GF-D8 (cell line): ENCODE measurements around the gene CALN1.
"Not testable (repeated sequence)": the region's sequence is repeated elsewhere in the genome, so short reads cannot be mapped to it uniquely, and the experiment has no call there.

Experiments
- DNase-seq: peaks from one replicate; lab custom pipeline; 2025; lab: John Stamatoyannopoulos, UW

The CALN1 gene

DNA sequence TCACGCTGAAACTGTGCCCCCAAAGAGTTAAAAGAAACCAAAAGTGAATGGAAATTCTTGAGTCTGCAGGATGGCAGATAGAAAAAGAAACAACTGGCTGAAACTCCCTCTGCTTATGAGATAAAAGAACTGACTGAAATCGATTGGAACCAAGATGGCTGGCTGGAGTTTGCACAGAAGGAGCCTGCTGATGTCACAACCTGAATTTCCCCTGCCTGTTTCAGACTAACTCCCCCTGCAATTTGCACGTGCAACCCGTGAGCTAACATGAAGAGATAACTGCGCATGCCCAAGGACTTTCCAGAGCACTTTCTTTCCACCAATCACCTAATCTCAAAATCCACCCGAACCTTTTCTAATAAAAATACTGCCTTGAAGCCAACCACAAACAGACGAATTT lies 435.5 kb downstream of the CALN1 start:
- DNase-seq, result no peak

DNA sequence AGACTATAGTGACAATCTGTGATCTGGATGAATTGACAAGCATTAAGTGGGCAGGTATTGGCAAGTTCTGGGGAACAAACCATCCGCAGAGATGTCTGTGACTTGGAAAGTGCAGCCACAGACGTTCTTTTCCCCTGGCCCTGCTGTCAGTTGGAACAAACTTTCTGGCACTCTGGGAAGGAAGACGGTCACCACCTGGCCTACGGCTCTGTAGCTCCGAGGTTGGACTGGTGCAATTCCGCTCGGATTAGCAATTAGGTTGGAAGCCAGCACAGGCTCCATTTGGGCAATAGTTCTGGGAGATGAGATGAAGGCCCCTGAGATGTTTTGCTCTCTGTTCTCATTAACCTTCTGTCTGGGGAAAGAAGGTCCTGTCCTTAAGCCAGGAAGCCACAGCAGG lies 437.5 kb downstream of the CALN1 start:
- DNase-seq, result no peak

DNA sequence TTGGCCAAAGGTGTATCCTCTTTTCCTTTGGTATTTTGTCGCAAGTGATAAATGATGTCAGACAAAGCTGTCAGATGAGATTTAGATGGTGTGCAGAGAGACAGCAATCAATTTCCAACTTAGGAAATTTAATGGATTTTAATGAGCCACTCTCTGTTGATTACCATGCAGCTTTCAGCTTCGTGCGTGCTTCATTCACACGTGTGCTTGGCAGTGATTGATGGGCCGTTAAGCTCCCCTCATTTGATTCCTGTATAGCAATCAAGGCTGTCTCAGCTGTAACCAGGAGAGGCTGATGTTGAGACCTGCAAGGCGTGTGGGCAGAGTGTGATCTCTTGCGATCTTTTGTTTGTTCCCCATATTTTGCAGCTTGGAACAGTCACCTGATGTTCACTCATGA lies 439.6 kb downstream of the CALN1 start:
- no peak for DNase-seq

DNA sequence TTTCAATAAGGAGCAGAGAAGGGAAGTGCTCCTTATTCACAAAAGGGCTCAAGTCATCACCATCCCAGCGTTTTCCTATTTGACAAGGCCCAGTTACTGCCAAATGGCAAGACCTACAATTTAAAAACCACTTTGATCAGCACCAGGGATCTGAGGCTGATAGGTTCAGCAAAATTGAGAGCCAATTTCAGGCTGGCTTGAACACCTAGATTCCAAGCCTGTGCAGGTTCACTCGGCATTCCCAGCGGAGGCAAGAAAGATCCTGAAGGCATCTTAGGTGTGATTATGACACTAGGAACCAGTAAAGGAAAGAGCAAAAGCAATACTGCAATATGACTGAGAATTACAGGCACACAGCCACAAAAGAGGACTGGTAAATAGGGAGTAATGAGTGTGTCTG lies 441.4 kb downstream of the CALN1 start:
- no peak for DNase-seq

- no peak for DNase-seq
Observed at GRCh38 chr7:71962636-71963035, 449.5 kb downstream of the CALN1 start.

DNA sequence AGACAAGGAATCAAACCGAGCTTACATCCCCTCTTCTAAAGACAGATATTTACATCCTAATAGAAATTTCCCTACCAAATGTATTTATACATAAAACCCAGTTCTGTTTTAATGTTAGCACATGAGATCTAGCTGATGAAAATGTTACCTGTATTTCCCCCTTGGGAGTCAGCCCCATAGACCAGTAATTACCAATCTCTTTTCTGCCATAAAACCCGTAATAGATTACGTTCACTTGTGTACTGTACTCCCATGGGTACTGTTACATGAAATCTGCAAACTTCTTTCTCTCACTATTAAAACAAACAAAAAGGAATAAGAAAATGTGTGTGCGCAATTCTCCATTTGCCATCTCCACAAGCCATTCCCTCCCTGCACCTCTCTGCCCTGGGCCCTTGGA lies 450.9 kb downstream of the CALN1 start:
- DNase-seq, result no peak

DNA sequence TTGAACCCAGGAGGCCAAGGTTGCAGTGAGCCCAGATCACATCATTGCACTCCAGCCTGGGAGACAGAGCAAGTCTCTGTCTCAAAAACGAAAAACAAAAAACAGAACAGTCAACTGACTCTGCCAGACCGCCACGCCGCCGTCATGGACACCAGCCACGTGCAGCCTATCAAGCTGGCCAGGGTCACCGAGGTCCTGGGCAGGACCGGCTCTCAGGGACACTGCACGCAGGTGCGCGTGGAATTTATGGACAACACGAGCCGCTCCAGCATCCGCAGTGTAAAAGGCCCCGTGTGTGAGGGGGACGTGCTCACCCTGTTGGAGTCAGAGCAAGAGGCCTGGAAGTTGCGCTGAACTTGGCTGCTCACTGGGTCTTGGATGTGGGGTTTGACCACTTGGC lies 470.0 kb downstream of the CALN1 start:
- no peak for DNase-seq

DNA sequence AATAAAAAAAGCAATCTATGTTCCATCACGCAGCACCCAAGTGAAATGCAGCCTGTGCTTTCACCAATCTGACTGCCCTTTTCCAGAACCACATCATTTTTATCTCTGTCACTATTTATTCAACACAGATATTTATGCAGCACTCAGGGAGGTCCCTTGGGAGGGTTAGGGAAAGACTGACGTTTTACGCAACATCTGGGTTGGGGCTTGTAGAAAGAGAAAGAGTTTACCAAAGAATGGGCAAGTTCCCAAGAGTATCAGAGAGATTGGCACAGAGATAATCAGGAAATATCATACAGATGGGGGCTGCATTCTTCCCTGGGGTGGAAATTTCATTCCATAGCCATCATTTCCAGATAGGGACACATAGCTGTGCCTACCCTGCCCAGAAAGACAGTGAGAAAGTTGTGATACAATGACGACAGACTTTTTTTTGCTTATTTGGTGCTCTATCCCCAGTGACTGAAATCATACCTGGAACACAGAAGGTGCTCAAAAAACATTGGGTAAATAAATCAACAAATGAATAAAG lies 474.2 kb downstream of the CALN1 start:
- no peak for DNase-seq

DNA sequence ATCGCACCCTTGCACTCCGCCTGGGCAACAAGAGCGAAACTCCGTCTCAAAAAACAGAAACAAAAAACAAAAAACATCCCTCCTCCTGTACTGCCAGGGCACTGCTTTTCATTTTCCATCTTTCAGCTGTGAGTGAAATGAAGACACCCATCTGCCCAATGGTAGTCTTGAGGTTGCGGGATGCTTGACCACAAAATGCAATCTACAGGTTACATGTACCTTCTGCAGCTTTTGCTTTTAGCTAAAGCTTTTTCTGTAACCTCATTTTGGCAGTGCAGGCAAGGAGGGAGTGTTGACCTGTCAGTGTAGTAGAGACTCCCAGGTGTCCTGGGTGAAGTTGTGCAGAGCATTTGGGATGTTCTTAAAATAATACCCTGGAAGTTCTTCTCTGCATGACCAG lies 476.5 kb downstream of the CALN1 start:
- no peak for DNase-seq

GRCh38 chr7:71933426-71933825 lies 478.7 kb downstream of the CALN1 start:
- DNase-seq, result no peak

- no peak for DNase-seq
Observed at GRCh38 chr7:71925663-71926062, 486.5 kb downstream of the CALN1 start.

DNA sequence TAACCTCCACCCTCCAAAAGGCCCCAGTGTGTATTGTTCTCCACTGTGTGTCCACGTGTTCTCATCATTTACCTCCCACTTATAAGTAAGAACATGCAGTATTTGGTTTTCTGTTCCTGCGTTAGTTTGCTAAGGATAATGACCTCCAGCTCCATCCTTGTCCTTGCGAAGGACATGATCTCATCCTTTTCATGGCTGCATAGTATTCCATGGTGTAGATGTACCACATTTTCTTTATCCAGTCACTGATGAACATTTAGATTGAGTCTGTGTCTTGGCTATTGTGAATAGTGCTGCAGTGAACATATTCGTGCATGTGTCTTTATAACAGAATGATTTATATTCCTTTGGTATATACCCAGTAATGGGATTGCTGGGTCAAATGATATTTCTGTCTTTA lies 497.9 kb downstream of the CALN1 start:
- not testable (repeated sequence) for DNase-seq

GRCh38 chr7:71912476-71912875 lies 499.7 kb downstream of the CALN1 start:
- DNase-seq, result no peak

DNA sequence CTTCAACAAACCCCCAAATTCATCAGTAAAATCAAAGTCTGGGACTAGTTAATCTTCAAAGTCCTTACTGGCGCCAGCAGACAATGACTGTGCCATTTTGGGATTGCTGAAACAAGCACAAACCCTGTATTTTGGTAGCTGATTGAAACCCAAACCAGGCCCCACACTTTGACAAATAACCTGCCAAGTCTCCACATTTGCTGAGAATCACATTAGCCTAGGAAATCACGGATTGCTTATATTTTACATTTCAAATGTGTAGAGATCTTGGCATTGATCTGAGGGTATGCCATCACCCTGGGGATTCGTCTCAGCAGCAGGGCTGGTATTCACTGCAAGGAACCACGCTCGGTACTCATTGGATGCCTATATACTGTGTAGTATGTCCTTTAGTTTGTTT lies 501.1 kb downstream of the CALN1 start:
- no peak for DNase-seq

- DNase-seq, result peak; percentile 35
Observed at GRCh38 chr7:71905821-71906220, 506.3 kb downstream of the CALN1 start.

- no peak for DNase-seq
Observed at GRCh38 chr7:71904484-71904883, 507.7 kb downstream of the CALN1 start.

DNA sequence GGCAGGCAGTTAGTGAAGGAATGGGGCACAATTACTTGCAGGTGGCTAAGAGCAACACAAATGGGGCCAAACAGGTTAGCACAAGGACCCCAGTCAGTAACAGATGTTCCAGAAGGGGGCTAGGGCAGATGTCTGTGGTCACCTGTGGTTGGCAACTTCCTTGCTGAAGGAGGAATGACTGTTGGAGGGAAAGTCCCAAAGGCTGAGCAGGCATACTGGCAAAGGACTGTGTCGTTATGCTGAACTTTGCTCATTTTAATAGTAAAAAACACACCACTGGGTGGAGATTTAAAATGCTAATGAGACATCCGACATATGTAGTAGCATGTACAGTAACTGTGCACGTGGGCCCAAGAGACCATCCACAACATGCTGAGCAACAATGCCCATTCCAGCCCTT lies 511.6 kb downstream of the CALN1 start:
- DNase-seq, result peak; percentile 10

- DNase-seq, result no peak
Observed at GRCh38 chr7:71896535-71896934, 515.6 kb downstream of the CALN1 start.

DNA sequence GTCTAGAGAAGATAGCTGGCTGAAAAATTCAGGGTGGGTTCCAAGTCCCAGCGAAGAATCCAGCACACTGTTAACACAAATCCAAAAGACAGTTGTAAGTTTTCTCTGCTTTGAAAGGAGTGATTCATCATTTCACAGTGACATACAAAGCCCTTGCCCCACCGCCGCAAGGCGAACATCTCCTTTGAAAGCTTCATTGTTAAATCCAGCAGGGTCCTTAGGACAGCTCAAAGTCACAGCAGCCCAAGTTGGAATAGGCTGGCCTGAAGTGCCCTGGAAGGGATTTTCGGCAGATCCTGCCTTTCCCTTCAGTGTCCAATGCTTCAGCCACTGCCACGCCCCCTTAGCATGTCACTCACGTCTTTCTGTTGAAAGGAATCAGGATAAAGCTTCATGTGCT lies 526.1 kb downstream of the CALN1 start:
- DNase-seq, result no peak

- DNase-seq, result no peak
Observed at GRCh38 chr7:71885487-71885886, 526.7 kb downstream of the CALN1 start.

DNA sequence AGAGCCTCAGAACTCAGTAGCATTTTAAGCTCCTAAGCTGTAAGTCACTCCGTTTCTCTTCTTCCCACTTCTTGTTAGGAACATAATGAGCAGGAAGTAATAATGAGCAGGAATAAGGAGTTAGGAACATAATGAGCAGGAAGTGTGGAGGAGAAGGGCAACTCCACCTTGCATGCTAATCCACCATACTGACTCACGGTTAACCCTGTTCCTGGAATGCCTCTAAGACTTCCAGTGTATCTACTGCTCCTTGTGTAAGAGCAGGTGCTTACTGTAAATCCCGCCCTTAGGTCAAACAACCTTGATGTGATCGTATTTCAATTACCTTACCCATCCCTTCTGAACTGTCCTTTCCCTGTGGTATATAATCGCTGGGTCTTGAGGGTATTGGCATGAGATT lies 528.7 kb downstream of the CALN1 start:
- no peak for DNase-seq

DNA sequence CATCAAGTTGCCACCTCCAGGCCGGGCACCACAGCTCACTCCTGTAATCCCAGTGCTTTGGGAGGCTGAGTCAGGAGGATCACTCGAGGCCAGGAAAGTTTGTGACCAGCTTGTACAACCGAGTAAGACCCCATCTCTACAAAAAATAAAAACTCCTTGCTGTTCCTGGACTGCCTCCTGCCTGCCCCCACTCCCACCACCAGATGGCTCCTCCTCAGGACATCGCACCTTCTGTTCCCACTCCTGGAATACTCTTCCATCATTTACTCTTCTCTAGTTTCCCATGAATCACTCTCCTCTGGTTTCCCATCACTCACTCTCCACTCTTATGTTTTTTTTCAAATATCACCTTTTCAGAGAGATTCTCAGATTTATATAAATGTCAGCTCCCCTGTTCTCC lies 540.7 kb downstream of the CALN1 start:
- no peak for DNase-seq

GRCh38 chr7:71870812-71871211 lies 541.3 kb downstream of the CALN1 start:
- no peak for DNase-seq

- DNase-seq, result no peak
Observed at GRCh38 chr7:71868797-71869196, 543.3 kb downstream of the CALN1 start.

DNA sequence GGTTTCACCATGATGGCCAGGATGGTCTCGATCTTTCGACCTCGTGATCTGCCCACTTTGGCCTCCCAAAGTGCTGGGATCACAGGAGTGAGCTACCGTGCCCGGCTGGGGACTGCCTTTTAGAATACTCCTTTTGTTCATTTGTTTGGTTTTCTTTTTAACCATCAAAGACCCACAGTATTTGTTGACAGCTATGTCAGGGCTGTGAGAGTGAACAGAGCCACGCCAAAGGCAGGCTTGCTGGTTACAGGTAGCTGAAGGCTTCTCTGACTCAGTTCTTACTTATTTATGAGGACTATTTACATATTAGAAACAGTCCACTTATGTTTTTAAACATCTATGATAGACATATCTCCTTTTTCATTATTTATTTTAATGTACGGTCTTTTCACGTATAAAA lies 544.5 kb downstream of the CALN1 start:
- no peak for DNase-seq
